MM.1S (cell line): ENCODE results near the gene GPR107.
A peak's percentile ranks its signal among the peaks of the same experiment; 100 is the strongest.

Source experiments
- DNase-seq: peaks from one replicate; pipeline ENCODE4 v3.0.0-alpha.2; 2015
- H2AFZ ChIP-seq: fragments of 300-600 bp; sonication (generic); 2 replicates; pipeline ENCODE4 v1.6.0; 2016; ENCODE audit warnings: antibody characterized with exemption, low read length
- H3F3A ChIP-seq: fragments of 300-600 bp; sonication (generic); 2 replicates; pipeline ENCODE4 v1.6.1; 2016; ENCODE audit warnings: mild to moderate bottlenecking, antibody characterized with exemption, low read length, moderate library complexity, mixed read lengths; ENCODE audit not compliant: insufficient read depth
- H3K27ac ChIP-seq: fragments of 300-600 bp; sonication (generic); 2 replicates; pipeline ENCODE4 v1.5.1; 2016; ENCODE audit warnings: mild to moderate bottlenecking, low read length
- H3K27me3 ChIP-seq: fragments of 300-600 bp; sonication (generic); replicated peaks from 2 replicates; pipeline ENCODE4 v1.6.0; 2016; ENCODE audit warnings: low read length; ENCODE audit not compliant: insufficient read depth
- H3K36me3 ChIP-seq: fragments of 300-600 bp; sonication (generic); replicated peaks from 2 replicates; pipeline ENCODE4 v1.6.1; 2016; ENCODE audit warnings: mild to moderate bottlenecking, low read length, mixed read lengths; ENCODE audit not compliant: insufficient read depth
- H3K4me1 ChIP-seq: fragments of 300-600 bp; sonication (generic); 2 replicates; pipeline ENCODE4 v1.6.1; 2016; ENCODE audit warnings: low read length, mixed read lengths
- H3K4me2 ChIP-seq: fragments of 300-600 bp; sonication (generic); 2 replicates; pipeline ENCODE4 v1.6.0; 2016; ENCODE audit warnings: low read depth, low read length
- H3K4me3 ChIP-seq: fragments of 300-600 bp; sonication (generic); 2 replicates; pipeline ENCODE4 v1.5.1; 2016; ENCODE audit warnings: low read length, mixed read lengths
- H3K79me2 ChIP-seq: fragments of 300-600 bp; sonication (generic); 2 replicates; pipeline ENCODE4 v1.6.1; 2016; ENCODE audit warnings: mixed run types, low read length, mixed read lengths
- H3K9ac ChIP-seq: fragments of 300-600 bp; sonication (generic); 2 replicates; pipeline ENCODE4 v1.6.1; 2016; ENCODE audit warnings: low read length, mixed read lengths
- H3K9me2 ChIP-seq: fragments of 300-600 bp; sonication (generic); replicated peaks from 2 replicates; pipeline ENCODE4 v1.6.1; 2016; ENCODE audit warnings: mild to moderate bottlenecking, low read length, mixed read lengths; ENCODE audit not compliant: insufficient read depth
- H3K9me3 ChIP-seq: fragments of 300-600 bp; sonication (generic); replicated peaks from 2 replicates; pipeline ENCODE4 v1.6.1; 2016; ENCODE audit warnings: mild to moderate bottlenecking, low read length, mixed read lengths; ENCODE audit not compliant: insufficient read depth
- H4K20me1 ChIP-seq: fragments of 300-600 bp; sonication (generic); 2 replicates; pipeline ENCODE4 v1.6.1; 2016; ENCODE audit warnings: mild to moderate bottlenecking, low read length, moderate library complexity, mixed read lengths; ENCODE audit not compliant: insufficient read depth
- EZH2 ChIP-seq: fragments of 300-600 bp; sonication (generic); optimal IDR thresholded peaks from 2 replicates; pipeline ENCODE3; 2017; ENCODE audit warnings: low read depth, mild to moderate bottlenecking, antibody characterized with exemption, low read length, mixed read lengths
- EZH2phosphoT487 ChIP-seq: fragments of 300-600 bp; sonication (generic); IDR thresholded peaks from 2 replicates; pipeline ENCODE4 v1.6.1; 2018; ENCODE audit warnings: antibody characterized with exemption, low read length
- TF ChIP-seq, protein P1 (sequence below): fragments of 300-600 bp; sonication (generic); IDR thresholded peaks from 2 replicates; pipeline ENCODE4 v1.5.1; 2016; ENCODE audit warnings: antibody characterized with exemption, low read length, mixed read lengths

GPR107 gene

DNA sequence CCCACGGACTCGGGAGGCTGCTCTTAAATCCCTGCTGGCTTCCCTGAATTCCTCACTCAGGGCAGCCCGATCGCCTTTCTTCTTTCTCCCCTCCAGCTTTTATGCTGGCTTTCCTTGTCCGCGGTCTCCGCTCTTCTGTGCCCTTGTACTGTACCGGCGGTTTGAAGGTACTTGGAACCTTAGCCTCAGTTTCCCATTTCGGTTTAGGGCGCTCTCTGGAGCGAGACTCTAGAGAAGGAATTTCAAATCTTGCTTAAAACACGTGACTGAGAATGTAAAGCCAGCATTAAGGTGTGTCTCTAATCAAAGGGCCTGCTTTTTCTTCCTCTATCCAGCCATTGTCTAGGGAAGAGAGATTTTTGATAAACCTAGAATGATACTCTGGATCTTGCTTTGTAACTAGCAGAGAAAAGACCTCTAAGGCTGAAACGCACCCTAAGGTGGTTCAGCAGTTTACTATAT, 650 bp downstream of the GPR107 start:
- Histone ChIP-seq H3K4me1 (peaks cover 9% of the 10 kb centered on the region; the same call in 1 of the 2 replicates), H3F3A (0 out of 2 replicates have a peak, but pooled peaks cover 4% of the 10 kb centered on the region), H3K9ac (peak overlapping the region; percentile 88), H3K79me2 (peaks cover 54% of the 10 kb centered on the region), H2AFZ (peak overlapping the region; percentile 87; the same call in 1 of the 2 replicates), H3K27ac (peak overlapping the region; percentile 55; the same call in 1 of the 2 replicates), H3K9me2 (no peaks in the 10 kb centered on the region), H3K27me3 (no peaks in the 10 kb centered on the region), H3K4me2 (peak overlapping the region; percentile 93), H3K4me3 (peak overlapping the region; percentile 90), H3K9me3 (no peaks in the 10 kb centered on the region), H3K36me3 (no peaks in the 10 kb centered on the region), H4K20me1 (no peaks in the 10 kb centered on the region)
- DNase-seq: no peak
- TF ChIP-seq, protein P1, sequence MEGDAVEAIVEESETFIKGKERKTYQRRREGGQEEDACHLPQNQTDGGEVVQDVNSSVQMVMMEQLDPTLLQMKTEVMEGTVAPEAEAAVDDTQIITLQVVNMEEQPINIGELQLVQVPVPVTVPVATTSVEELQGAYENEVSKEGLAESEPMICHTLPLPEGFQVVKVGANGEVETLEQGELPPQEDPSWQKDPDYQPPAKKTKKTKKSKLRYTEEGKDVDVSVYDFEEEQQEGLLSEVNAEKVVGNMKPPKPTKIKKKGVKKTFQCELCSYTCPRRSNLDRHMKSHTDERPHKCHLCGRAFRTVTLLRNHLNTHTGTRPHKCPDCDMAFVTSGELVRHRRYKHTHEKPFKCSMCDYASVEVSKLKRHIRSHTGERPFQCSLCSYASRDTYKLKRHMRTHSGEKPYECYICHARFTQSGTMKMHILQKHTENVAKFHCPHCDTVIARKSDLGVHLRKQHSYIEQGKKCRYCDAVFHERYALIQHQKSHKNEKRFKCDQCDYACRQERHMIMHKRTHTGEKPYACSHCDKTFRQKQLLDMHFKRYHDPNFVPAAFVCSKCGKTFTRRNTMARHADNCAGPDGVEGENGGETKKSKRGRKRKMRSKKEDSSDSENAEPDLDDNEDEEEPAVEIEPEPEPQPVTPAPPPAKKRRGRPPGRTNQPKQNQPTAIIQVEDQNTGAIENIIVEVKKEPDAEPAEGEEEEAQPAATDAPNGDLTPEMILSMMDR: no peak
- no peak for TF ChIP-seq EZH2phosphoT487
- no peak for TF ChIP-seq EZH2

DNA sequence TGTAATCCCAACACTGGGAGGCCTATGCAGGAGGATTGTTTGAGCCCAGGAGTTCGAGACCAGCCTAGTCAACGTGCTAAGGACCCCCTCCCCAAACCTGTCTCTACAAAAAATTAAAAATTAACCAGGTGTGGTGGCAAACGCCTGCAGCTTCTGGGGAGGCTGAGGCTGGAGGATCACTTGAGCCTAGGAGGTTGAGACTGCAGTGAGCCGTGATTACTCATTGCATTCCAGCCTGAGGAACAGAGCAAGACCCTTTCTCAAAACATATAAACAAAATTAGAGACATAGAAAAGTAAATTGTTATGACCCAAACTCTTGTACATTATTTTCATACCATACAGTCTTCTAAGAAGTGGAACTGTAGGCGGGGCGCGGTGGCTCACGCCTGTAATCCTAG, 1.1 kb downstream of the GPR107 start:
- H3K9ac ChIP-seq: peak overlapping the region; percentile 88; the same call in 1 of the 2 replicates

GRCh38 chr9:130058154-130058553, 4.4 kb downstream of the GPR107 start:
- 0 out of 2 replicates have a peak, but pooled peaks cover 5% of the 10 kb centered on the region for H3K4me1 ChIP-seq
- H3K4me2 ChIP-seq: no peak overlapping the region
- H2AFZ ChIP-seq: no peak overlapping the region
- H4K20me1 ChIP-seq: no peaks in the 10 kb centered on the region
- H3K9ac ChIP-seq: no peak overlapping the region
- no peaks in the 10 kb centered on the region for H3K36me3 ChIP-seq
- H3F3A ChIP-seq: no peaks in the 10 kb centered on the region
- no peak overlapping the region for H3K4me3 ChIP-seq
- peaks cover 81% of the 10 kb centered on the region for H3K79me2 ChIP-seq
- H3K9me3 ChIP-seq: no peaks in the 10 kb centered on the region
- TF ChIP-seq EZH2: no peak
- TF ChIP-seq, protein P1: peak; percentile 24
- DNase-seq: peak; percentile 11
- H3K27ac ChIP-seq: no peak overlapping the region
- H3K27me3 ChIP-seq: no peaks in the 10 kb centered on the region
- no peaks in the 10 kb centered on the region for H3K9me2 ChIP-seq

More for the DNA sequence above, 1.1 kb downstream of the GPR107 start:
- Histone ChIP-seq H3K4me2 (peak overlapping the region; percentile 93), H3K4me1 (peaks cover 9% of the 10 kb centered on the region; the same call in 1 of the 2 replicates), H3F3A (0 out of 2 replicates have a peak, but pooled peaks cover 4% of the 10 kb centered on the region), H3K27me3 (no peaks in the 10 kb centered on the region), H3K27ac (no peak overlapping the region), H3K9me2 (no peaks in the 10 kb centered on the region), H3K9me3 (no peaks in the 10 kb centered on the region), H3K4me3 (peak overlapping the region; percentile 90), H3K36me3 (no peaks in the 10 kb centered on the region), H4K20me1 (no peaks in the 10 kb centered on the region), H3K79me2 (peaks cover 58% of the 10 kb centered on the region), H2AFZ (no peak overlapping the region)
- DNase-seq: no peak
- TF ChIP-seq EZH2phosphoT487 (no peak), EZH2 (no peak)
- TF ChIP-seq, protein P1: no peak
